GM18858 (cell line): ENCODE data around the gene INHBB.

Experiments
- ATAC-seq: cut with Tn5 transposase; IDR thresholded peaks from one replicate; pipeline ENCODE4 v1.9.1; 2021; ENCODE audit not compliant: unreplicated experiment

The INHBB gene

DNA sequence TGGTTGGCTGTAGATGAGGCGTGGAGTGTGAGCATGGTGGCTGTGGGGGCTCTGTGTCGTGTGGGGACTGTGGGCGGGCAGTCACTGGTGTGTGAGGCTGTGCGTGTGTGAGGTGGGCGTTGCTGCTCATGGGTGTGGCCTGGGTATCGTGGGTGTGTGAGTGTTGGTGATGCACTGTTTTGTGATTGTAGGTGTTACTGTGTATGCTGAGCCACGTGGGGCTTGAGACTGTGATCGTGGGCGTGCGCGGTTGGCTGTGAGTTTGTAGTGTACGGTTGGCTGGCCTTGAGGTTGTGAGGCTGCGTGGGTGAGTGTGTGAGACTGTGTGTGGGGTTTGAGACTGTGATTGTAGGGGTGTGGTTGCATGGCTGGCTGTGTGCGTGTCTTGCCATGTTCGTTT is 8.5 kb downstream of the INHBB start:
- ATAC-seq, result no peak

GRCh38 chr2:120354935-120355779 is 9.2 kb downstream of the INHBB start:
- no peak for ATAC-seq

DNA sequence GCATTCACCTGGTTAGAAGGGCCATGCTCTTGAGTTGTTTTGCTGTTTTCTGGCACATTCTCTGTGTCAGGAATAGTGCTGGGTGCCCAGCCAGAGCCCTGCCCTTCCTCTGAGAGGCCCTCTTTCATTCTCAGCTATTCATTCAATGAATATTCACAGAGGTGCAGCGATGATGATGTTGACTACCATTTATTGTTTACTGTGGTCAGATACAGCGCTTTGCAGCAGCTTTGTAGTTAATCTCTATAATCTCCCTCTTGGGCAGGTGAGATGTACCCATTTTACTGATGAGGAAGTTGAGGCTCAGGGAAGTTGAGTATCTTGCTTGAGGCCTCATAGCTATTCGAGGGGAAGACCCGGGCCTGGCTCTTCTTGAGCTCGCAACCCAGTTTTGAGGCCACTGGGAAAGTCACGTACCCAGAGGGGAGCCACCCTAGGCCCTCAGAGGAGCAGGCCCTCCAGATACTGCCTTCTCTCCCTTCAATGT is 9.9 kb downstream of the INHBB start:
- no peak for ATAC-seq

- no peak for ATAC-seq
These were observed 11.8 kb downstream of the INHBB start for GRCh38 chr2:120357768-120358167.

DNA sequence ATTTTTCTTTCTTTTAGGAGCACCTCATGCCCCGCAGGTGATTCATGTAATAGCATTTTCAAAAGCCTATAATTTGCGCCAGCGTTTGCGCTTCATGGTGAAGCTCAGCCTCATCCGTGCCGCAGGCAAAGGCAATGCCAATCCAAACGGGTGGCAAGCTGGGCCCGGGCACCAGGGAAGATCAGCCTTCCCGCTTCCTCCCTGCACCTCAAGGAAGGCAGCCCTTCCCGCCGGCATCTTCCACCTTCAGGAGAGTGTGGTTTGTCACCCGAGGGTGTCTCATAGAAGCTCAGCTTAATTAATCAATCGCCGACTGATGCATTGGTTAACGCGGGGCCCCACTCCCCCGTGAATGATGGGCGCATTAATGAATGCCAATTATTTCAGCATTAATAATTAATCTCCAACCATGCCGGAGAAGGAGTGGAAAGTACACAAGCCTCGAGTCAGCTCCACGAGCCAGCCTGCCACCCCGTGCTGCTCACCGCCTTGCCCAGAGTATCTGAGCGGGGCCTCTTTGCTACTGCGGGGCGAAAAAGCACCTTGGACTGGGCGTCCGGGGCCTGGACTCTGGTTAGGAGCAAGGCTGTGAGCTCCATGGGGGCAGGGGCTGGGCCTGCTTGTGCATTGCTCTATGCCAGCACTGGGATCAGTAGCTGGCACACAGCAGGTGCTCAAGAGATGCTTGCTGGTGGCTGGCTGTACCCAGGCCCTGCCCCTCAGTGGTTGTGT is 13.0 kb downstream of the INHBB start:
- ATAC-seq, result no peak

DNA sequence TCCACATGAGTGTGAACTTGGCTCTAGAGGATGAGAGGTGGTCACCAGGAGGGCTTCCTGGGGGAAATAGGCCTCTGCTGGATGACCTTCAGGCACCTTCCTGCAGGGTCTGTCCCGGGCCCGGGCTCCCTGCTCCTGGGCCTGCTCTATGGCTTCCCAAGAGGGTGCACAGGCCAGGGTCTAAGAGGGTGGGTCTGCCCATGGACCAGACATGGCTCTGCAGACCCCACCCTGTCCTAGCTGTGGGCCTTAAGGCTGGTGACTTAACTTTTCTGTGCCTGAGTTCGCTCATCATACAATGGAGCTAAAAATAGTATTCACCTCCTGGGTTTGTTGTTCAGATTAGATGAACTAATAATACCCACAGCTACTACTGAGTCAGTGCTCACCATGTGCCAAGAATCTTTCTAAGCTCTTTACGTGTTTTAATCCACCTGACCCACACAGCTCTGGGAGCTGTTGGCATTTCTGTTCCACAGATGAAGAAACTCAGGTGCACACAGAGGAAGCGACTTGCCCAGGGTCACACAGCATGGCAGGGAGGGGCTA is 14.4 kb downstream of the INHBB start:
- ATAC-seq, result no peak

DNA sequence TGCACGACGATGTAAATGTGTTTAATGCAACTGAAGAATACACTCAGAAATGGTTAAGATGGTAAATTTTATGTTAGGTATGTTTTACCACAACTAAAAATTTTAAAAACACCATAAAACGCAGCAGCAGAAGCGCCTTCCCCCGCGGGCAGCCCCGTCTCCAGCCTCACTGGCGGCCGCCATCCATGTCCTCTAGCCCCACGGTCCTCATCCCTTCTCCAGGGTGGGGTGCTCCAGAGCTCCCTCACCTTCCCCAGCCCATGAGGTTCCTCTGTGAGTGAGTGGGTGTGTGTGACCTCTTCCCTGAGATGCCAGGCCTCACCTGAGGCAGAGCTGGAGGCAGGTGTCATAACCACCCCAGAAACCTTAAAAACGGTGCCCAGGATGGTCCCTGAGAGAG is 17.0 kb downstream of the INHBB start:
- no peak for ATAC-seq

- ATAC-seq, result no peak
These were observed 19.4 kb downstream of the INHBB start for GRCh38 chr2:120365236-120365793.

DNA sequence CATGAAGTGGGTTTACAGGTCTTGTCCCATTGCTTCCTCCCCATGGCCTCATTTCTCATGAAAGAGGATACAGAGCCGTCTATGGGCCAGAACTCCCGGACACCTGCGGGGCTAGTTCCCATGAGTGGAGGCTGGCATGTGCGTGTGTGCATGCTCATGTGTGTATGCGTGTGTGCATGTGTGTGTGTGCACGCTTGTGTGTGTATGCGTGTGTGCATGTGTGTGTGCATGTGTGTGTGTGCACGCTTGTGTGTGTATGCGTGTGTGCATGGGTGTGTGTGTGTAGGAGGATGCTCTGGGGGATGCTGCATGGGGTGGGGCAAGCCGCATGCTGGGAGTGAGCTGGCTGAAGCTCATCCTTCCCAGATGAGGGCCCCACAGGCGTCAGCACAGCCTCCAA is 20.8 kb downstream of the INHBB start:
- ATAC-seq, result no peak

DNA sequence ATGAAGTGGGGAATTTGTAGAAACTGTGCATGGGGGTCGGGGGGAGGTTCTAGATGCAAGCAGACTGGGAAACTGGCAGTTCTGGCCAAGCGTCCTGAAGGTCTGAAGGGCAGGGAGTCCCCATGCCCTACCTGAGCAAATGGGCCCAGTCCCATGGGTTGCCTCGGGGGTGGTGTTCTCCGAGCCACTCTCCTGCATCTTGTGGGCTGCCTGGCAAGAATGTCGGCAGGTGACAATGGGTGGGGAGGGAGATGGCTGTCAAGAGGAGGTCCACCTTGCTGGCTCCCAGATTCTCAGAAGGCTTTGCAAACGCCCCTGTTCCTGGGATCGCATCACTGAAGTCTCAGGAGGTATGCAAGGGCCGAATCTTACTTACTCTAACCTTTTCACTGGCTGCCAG is 21.3 kb downstream of the INHBB start:
- no peak for ATAC-seq

DNA sequence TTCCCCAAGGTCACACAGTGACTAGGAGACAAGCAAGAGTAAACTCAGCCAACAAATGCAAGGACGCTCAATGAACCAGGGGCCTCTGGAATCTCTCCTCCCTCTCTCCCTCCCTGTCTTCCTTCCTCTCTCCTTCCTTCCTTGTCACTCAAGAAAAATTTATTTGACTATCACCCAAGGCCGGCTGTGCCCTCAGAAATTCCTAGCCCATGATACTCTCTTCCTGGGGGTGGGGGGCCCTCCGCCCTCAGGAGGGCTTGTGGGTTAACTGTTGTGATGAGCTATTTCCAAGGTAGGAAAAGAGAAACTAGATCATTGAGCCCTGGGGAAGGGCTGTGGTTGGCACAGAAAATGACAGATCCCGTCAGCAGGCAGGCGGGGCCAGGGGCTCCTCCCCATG is 21.7 kb downstream of the INHBB start:
- no peak for ATAC-seq

DNA sequence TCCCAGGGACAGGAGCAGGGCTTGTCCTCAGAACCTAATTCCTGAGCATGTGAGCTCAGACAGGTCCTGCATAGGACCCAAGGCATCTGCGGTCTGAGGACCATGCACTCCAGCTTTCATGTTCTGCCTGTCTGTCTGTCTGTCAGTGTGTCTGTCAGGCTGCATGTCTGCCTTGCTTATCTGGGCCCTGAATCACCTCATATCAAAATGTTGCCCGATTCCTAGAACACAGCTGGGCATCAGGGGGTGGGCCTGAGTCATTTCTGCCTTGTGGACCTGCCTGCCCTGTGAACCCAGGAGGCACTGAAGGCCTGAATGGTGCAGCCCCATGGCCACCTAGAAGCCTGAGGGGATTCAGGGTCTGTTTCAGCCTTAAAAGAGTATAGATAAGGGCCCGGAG is 22.1 kb downstream of the INHBB start:
- ATAC-seq, result no peak

DNA sequence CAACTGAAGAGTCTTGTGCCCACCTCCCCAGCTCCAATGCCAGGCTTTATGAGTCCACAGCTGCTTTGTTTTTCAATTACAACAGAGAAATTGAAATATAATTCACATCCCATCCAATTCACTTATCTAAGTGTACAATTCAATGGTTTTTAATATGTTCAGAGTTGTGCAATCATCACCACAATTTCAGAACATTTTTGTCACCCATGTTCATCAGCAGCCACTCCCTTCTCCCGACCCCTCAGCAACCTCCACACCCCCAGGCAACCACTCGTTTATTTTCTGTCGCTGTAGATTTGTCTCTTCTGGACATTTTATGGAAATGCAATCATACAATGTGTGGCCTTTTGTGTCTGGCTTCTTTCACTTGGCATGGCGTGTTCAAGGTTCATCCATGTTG is 23.3 kb downstream of the INHBB start:
- no peak for ATAC-seq

DNA sequence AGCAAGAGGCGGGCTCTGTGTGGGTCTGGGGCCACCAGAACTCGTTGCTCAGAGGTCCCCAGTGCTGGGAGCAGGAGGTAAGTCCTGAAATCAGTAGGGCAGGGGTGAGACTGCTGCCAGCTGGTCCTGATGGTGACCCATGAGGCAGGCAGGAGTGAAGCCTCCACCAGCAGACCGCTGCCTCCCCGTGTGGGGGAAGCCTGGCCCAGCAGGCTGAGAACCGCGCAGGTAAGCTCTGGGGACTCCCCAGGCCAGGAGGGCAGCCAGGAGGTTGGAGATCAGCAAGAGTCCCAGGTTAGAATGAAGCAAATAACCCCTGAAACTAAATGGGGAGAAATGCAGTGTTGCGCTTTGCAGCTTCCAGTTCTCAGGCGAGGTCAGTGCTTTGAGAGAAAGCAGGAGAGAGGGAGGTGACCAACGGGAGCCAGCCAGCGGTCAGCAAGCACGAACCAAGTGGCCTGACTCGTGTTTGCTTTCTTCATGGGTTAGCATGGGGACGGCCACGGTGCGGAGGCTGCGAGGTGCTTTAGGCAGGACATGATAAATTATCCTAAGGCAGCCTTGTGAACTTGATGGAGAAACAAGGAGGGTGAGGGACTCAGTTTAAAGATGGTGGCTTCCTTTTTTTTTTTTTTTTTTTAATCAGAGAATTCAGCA is 26.2 kb downstream of the INHBB start:
- no peak for ATAC-seq

DNA sequence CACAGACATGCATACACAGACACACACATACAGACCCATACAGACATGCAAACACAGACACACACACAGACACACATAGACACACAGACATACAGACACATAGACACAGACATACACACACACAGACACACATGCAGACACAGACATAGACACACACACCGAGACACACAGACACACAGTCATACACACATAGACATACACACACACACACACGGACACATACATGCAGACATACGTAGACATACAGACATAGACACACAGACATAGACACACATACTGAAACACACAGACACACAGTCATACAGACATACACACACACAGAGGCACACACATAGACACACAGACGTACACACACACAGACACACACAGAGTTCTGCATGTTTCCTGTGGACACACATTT is 26.9 kb downstream of the INHBB start:
- no peak for ATAC-seq

GRCh38 chr2:120373424-120373823 is 27.5 kb downstream of the INHBB start:
- ATAC-seq, result no peak

DNA sequence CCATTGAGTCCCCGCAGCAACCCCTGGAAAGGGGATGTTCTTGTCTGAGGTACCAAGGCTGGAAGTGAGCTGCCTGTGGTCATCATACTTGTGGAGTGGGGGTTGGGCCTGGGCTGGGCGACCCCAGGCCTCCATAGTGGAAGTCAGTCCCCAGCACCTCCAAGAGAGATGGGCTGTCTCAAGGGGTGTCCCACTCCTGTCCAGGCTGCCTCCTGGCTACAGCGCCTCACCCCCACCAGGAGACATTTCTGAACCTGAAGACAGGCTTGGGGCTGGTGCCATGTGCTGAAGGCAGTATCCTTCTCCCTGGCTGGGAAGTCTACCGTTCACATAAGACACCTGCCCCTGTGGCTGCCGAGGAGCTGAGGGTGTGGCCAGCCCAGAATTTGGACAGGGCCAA is 28.9 kb downstream of the INHBB start:
- no peak for ATAC-seq

- ATAC-seq, result no peak
These were observed 29.5 kb downstream of the INHBB start for GRCh38 chr2:120375251-120376020.

GRCh38 chr2:120376101-120376500 is 30.2 kb downstream of the INHBB start:
- ATAC-seq, result no peak
